ENCODE data around the gene PAK1. TPM values are rescaled to one million over a fixed set of nuclear protein-coding genes. Genes with fewer than 3 reads are reported as not detected.

Gene PAK1
- total and polyA plus RNA-seq, 10 of the 15 experiments (the other 5 are each of a cell fraction or from before 2014, with no cell fraction given) = 43.8 to 321 (median 110) TPM

DNA sequence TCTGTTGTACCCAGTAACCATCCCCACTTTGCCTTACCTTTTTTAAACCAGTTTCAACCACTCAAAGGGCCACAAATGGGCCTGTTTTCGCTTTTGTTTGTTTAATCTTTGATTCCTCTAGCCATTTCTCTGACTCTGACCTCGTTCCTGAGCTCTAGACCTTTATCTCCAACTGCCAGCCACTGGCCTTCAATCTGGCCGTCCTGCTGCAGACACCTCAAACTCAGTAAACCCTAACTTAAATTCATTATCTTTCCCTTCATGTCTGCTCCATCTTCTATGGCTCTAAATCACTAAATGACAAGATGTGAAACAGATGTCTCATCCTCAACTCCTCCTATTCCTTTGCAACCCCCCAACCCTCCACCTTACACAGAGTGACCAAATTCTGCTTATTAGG, 171.1 kb downstream of the PAK1 start:
- no peaks in the 10 kb centered on the region for H3K27me3 ChIP-seq (replicated peaks in 1 of 2; ENCODE audit: control insufficient read depth in 2 of 2, insufficient read depth in 2 of 2, low read length in 1 of 2)
- no peak overlapping the region for H3K4me3 ChIP-seq
- H3K4me2 ChIP-seq (ENCODE audit: control insufficient read depth, insufficient read depth) = no peak overlapping the region
- intact Hi-C loops (cut with micrococcal nuclease; ENCODE audit: unreplicated experiment) (no loop called here), in situ Hi-C loops (cut with MboI) (no loop called here)
- DNase-seq (ENCODE audit: low read depth, low spot score) (no peak), ATAC-seq (no peak), FAIRE-seq (no peak)
- POLR2A ChIA-PET = no interaction called here
- no peaks in the 10 kb centered on the region for H3K9me3 ChIP-seq (replicated peaks; ENCODE audit: control insufficient read depth, insufficient read depth, low read length)
- H3K79me2 ChIP-seq (ENCODE audit: control insufficient read depth, insufficient read depth, low read length) = no peaks in the 10 kb centered on the region
- SMC1A ChIA-PET (ENCODE audit: uncharacterized antibody, unreplicated experiment) = no interaction called here
- H3K4me1 ChIP-seq (ENCODE audit: control insufficient read depth, insufficient read depth, low read length) = no peaks in the 10 kb centered on the region
- RAD21 ChIA-PET (ENCODE audit: unreplicated experiment) = no interaction called here
- no peaks in the 10 kb centered on the region for H4K20me1 ChIP-seq (ENCODE audit: control insufficient read depth, insufficient read depth)
- no peak overlapping the region for H2AFZ ChIP-seq (ENCODE audit: control insufficient read depth, low read depth, low read length)
- CTCF ChIA-PET = no interaction called here
- no TSS peak for BruUV-seq (replicated peaks)
- no peak for TF ChIP-seq RAD21 (IDR thresholded peaks at IDR 0.05; ENCODE audit: insufficient read depth, low read depth, low read length)
- TF ChIP-seq, protein P1, sequence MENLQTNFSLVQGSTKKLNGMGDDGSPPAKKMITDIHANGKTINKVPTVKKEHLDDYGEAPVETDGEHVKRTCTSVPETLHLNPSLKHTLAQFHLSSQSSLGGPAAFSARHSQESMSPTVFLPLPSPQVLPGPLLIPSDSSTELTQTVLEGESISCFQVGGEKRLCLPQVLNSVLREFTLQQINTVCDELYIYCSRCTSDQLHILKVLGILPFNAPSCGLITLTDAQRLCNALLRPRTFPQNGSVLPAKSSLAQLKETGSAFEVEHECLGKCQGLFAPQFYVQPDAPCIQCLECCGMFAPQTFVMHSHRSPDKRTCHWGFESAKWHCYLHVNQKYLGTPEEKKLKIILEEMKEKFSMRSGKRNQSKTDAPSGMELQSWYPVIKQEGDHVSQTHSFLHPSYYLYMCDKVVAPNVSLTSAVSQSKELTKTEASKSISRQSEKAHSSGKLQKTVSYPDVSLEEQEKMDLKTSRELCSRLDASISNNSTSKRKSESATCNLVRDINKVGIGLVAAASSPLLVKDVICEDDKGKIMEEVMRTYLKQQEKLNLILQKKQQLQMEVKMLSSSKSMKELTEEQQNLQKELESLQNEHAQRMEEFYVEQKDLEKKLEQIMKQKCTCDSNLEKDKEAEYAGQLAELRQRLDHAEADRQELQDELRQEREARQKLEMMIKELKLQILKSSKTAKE (IDR thresholded peaks at IDR 0.05; ENCODE audit: low read depth, poor library complexity, severe bottlenecking) = no peak
- TF ChIP-seq GABPA (IDR thresholded peaks at IDR 0.05; ENCODE audit: low read depth) = no peak
- no peak for TF ChIP-seq CHD4 (IDR thresholded peaks at IDR 0.05)
- TF ChIP-seq RAD51 (IDR thresholded peaks at IDR 0.05) = no peak
- no peak for TF ChIP-seq PAX5 (IDR thresholded peaks at IDR 0.05; ENCODE audit: borderline replicate concordance, low read depth, low read length)
- H3K36me3 ChIP-seq (ENCODE audit: control insufficient read depth in 2 of 2, insufficient read depth in 2 of 2, low read length in 1 of 2) = no peaks in the 10 kb centered on the region
- H3K9ac ChIP-seq (ENCODE audit: control insufficient read depth, insufficient read depth, low read length) = no peak overlapping the region
- no peak overlapping the region for H3K27ac ChIP-seq (ENCODE audit: control insufficient read depth, insufficient read depth)
- WGBS (ENCODE audit: insufficient coverage, insufficient replicate concordance, low lambda C conversion rate, missing lambda C conversion rate) = 10% methylated on average over 3 of the region's 3 CpGs

DNA sequence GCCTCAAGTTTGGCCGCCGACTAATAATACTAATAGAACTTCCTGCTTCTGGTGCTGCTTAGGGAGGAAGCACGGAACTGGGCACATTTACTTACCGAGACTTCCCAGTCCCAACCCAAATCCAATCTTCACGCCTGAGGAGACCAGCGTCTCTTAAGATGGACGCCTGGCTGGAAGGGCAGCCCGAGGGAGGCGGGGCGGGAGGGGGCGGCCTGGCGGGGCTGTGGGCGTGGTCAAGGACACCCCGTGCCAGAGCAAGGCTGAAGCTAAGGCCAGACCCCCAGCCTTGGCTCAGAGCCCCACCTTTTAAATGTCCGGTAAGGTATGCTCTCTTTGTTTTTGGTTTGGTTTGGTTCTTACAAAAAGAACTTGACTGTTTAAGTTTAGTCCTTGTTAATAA, 172.4 kb downstream of the PAK1 start, which contains the start of gene GDPD4:
Gene GDPD4, minus strand, starts transcription at position 177 of the 400 bp plus-strand sequence. CDS start 16,549 bp downstream, outside the sequence.
- FAIRE-seq = no peak
- Histone ChIP-seq H2AFZ (ENCODE audit: control insufficient read depth, low read depth, low read length) (no peak within 1 kb of the TSS), H3K27ac (ENCODE audit: control insufficient read depth, insufficient read depth) (no peak within 1 kb of the TSS), H3K4me1 (ENCODE audit: control insufficient read depth, insufficient read depth, low read length) (no peaks in the 10 kb centered on the region), H3K9me3 (replicated peaks; ENCODE audit: control insufficient read depth, insufficient read depth, low read length) (no peaks in the 10 kb centered on the region), H3K4me2 (ENCODE audit: control insufficient read depth, insufficient read depth) (no peak within 1 kb of the TSS), H3K4me3 (no peak within 1 kb of the TSS), H3K27me3 (replicated peaks in 1 of 2; ENCODE audit: control insufficient read depth in 2 of 2, insufficient read depth in 2 of 2, low read length in 1 of 2) (no peaks in the 10 kb centered on the region), H3K36me3 (ENCODE audit: control insufficient read depth in 2 of 2, insufficient read depth in 2 of 2, low read length in 1 of 2) (no peaks in the 10 kb centered on the region), H3K9ac (ENCODE audit: control insufficient read depth, insufficient read depth, low read length) (no peak within 1 kb of the TSS), H3K79me2 (ENCODE audit: control insufficient read depth, insufficient read depth, low read length) (no peaks in the 10 kb centered on the region), H4K20me1 (ENCODE audit: control insufficient read depth, insufficient read depth) (no peaks in the 10 kb centered on the region)
- WGBS (ENCODE audit: insufficient coverage, insufficient replicate concordance, low lambda C conversion rate, missing lambda C conversion rate) = 66% methylated on average over 14 of the region's 15 CpGs
- intact Hi-C loops (cut with micrococcal nuclease; ENCODE audit: unreplicated experiment) (no loop called here), in situ Hi-C loops (cut with MboI) (no loop called here)
- DNase-seq (ENCODE audit: low read depth, low spot score) = no peak
- ChIA-PET SMC1A (ENCODE audit: uncharacterized antibody, unreplicated experiment) (interaction anchor here (0.9 kb wide), 1 partner anchor 256 kb away, joined by 3 read pairs; no protein-coding TSS in a partner anchor), RAD21 (ENCODE audit: unreplicated experiment) (no interaction called here), POLR2A (no interaction called here), CTCF (no interaction called here)
- BruUV-seq (replicated peaks) = no TSS peak
- ATAC-seq = no peak
- TF ChIP-seq TBL1XR1 (IDR thresholded peaks at IDR 0.05; ENCODE audit: low read depth, low read length) (no peak), FOXM1 (IDR thresholded peaks at IDR 0.05; ENCODE audit: low read depth, low read length) (no peak), CBX3 (IDR thresholded peaks at IDR 0.05; ENCODE audit: borderline replicate concordance, low read depth) (no peak), BCL11A (IDR thresholded peaks at IDR 0.05; ENCODE audit: low read depth, low read length) (no peak), MTA2 (IDR thresholded peaks at IDR 0.05; ENCODE audit: low read depth) (no peak)
- TF ChIP-seq, protein P2, sequence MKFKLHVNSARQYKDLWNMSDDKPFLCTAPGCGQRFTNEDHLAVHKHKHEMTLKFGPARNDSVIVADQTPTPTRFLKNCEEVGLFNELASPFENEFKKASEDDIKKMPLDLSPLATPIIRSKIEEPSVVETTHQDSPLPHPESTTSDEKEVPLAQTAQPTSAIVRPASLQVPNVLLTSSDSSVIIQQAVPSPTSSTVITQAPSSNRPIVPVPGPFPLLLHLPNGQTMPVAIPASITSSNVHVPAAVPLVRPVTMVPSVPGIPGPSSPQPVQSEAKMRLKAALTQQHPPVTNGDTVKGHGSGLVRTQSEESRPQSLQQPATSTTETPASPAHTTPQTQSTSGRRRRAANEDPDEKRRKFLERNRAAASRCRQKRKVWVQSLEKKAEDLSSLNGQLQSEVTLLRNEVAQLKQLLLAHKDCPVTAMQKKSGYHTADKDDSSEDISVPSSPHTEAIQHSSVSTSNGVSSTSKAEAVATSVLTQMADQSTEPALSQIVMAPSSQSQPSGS (IDR thresholded peaks at IDR 0.05; ENCODE audit: low read length) = no peak

All from GM12878 (cell line).